Measurements from ENCODE around the gene PEBP1.
"Not testable (repeated sequence)": the region's sequence is repeated elsewhere in the genome, so short reads cannot be mapped to it uniquely, and the experiment has no call there.

PEBP1 gene

DNA sequence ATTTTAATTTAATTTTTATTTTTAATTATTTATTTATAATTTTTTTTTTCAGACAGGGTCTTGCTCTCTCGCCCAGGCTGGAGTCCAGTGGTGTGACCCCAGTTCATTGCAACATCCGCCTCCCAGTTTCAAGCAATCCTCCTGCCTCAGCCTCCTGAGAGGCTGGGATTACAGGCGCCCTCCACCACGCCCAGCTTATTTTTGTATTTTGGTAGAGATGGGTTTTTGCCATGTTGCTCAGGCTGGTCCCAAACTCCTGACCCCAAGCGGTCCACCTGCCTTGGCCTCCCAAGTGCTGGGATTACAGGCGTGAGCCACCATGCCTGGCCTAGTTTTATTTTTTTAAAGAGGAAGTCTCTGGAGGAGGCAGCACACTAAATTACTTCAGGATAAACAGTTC is 13.7 kb upstream of the PEBP1 start:
- Histone ChIP-seq H3K27ac (no peak overlapping the region), H3K9me3 (no peaks in the 10 kb centered on the region), H3K36me3 (peaks cover 0 to 3% (median 0%) of the 10 kb centered on the region in 3 donors), H3K4me3 (no peak overlapping the region), H3K27me3 (no peaks in the 10 kb centered on the region), H3K4me1 (peaks cover 0 to 3% (median 0%) of the 10 kb centered on the region in 4 donors)
- intact Hi-C loops (cut with DNase I; ENCODE audit: low total_unique reads): no loop called here
- TF ChIP-seq CTCF (IDR thresholded peaks at IDR 0.05): no peak
- no peak for DNase-seq

- Histone ChIP-seq H3K27ac (no peak overlapping the region), H3K4me3 (no peak overlapping the region), H3K36me3 (peaks cover 0 to 3% (median 0%) of the 10 kb centered on the region in 3 donors), H3K27me3 (no peaks in the 10 kb centered on the region), H3K4me1 (peaks cover 0 to 3% (median 0%) of the 10 kb centered on the region in 4 donors), H3K9me3 (no peaks in the 10 kb centered on the region)
- TF ChIP-seq CTCF (IDR thresholded peaks at IDR 0.05): no peak
- intact Hi-C loops (cut with DNase I; ENCODE audit: low total_unique reads): no loop called here
- DNase-seq: no peak
Observed at GRCh38 chr12:118124333-118124874, 11.5 kb upstream of the PEBP1 start.

DNA sequence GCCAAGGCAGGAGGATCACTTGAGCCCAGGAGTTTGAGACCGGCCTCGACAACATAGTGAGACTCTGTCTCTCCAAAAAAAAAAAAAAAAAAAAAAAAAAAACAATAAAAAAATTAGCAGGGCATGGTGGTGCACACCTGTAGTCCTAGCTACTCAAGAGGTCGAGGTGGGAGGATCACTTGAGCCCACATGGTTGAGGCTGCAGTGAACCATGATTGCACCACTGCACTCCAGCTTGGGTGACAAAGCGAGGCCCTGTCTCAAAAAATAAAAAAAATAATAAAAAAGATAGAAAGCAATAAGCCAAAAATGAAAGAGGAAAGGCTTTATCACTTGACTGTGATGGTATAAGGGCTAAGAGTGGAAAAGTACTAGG is 10.2 kb upstream of the PEBP1 start:
- Histone ChIP-seq H3K36me3 (peaks cover 0 to 3% (median 0%) of the 10 kb centered on the region in 3 donors), H3K9me3 (no peaks in the 10 kb centered on the region), H3K4me3 (no peak overlapping the region), H3K27me3 (no peaks in the 10 kb centered on the region), H3K4me1 (peaks cover 0 to 3% (median 0%) of the 10 kb centered on the region in 4 donors), H3K27ac (no peak overlapping the region)
- intact Hi-C loops (cut with DNase I; ENCODE audit: low total_unique reads): no loop called here
- no peak for DNase-seq
- TF ChIP-seq CTCF (IDR thresholded peaks at IDR 0.05): no peak

GRCh38 chr12:118126119-118126757 is 9.7 kb upstream of the PEBP1 start:
- H3K27ac ChIP-seq: no peak overlapping the region
- H3K4me3 ChIP-seq: no peak overlapping the region
- no peaks in the 10 kb centered on the region for H3K9me3 ChIP-seq
- no peak for TF ChIP-seq CTCF (IDR thresholded peaks at IDR 0.05)
- intact Hi-C loops (cut with DNase I; ENCODE audit: low total_unique reads): no loop called here
- H3K36me3 ChIP-seq: peaks cover 0 to 3% (median 0%) of the 10 kb centered on the region in 3 donors
- no peak for DNase-seq
- H3K4me1 ChIP-seq: no peaks in the 10 kb centered on the region
- H3K27me3 ChIP-seq: no peaks in the 10 kb centered on the region

DNA sequence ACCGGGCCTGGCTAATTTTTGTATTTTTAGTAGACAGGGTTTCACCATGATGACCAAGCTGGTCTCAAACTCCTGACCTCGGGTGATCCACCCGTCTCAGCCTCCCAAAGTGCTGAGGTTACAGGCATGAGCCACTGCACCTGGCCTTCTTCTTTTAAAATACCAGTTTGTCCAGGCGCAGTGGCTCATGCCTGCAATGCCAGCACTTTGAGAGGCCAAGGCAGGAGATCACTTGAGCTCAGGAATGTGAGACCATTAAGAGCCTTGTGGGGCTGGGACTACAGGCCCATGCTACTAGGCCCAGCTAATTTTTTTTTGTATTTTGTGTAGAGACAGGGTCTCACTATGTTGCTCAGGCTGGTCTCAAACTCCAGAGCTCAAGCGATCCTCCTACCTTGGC is 8.1 kb upstream of the PEBP1 start:
- Histone ChIP-seq H3K36me3 (peaks cover 0 to 3% (median 0%) of the 10 kb centered on the region in 3 donors), H3K9me3 (no peaks in the 10 kb centered on the region), H3K4me1 (peaks cover 0 to 4% (median 0%) of the 10 kb centered on the region in 4 donors), H3K27me3 (no peaks in the 10 kb centered on the region), H3K4me3 (no peak overlapping the region), H3K27ac (no peak overlapping the region)
- intact Hi-C loops (cut with DNase I; ENCODE audit: low total_unique reads): no loop called here
- DNase-seq: no peak
- TF ChIP-seq CTCF (IDR thresholded peaks at IDR 0.05): no peak

GRCh38 chr12:118129436-118129835 is 6.5 kb upstream of the PEBP1 start:
- H3K4me3 ChIP-seq; DNase-seq; H3K4me1 ChIP-seq; H3K27me3 ChIP-seq; H3K27ac ChIP-seq; H3K36me3 ChIP-seq; H3K9me3 ChIP-seq; intact Hi-C loops (cut with DNase I; ENCODE audit: low total_unique reads): not testable (repeated sequence)

Data from tibial artery (tissue), 4 donors.